Adipocyte (in vitro differentiated cells): ENCODE data around the gene SPATA7.

Experiments
- DNase-seq: peaks from one replicate; pipeline ENCODE4 v3.0.0-alpha.2; 2015; ENCODE audit warnings: low read depth
- H3K27me3 ChIP-seq: replicated peaks from 2 replicates; pipeline ENCODE4 v1.7.0; 2013; ENCODE audit warnings: mild to moderate bottlenecking, low read length, moderate library complexity; ENCODE audit not compliant: control insufficient read depth, insufficient read depth
- H3K36me3 ChIP-seq: 2 replicates; pipeline ENCODE4 v1.7.0; 2013; ENCODE audit warnings: low read length, mild to moderate bottlenecking, moderate library complexity; ENCODE audit not compliant: control insufficient read depth, insufficient read depth, severe bottlenecking
- H3K4me1 ChIP-seq: 2 replicates; pipeline ENCODE4 v1.7.0; 2013; ENCODE audit warnings: mild to moderate bottlenecking, low read length, moderate library complexity; ENCODE audit not compliant: control insufficient read depth, insufficient read depth
- H3K4me3 ChIP-seq: 2 replicates; pipeline ENCODE4 v1.7.0; 2013; ENCODE audit warnings: mild to moderate bottlenecking, low read length, moderate library complexity
- H3K9ac ChIP-seq: 2 replicates; pipeline ENCODE4 v1.7.0; 2013; ENCODE audit warnings: mild to moderate bottlenecking, low read length, moderate library complexity
- H3K9me3 ChIP-seq: 2 replicates; pipeline ENCODE4 v1.7.0; 2013; ENCODE audit warnings: mild to moderate bottlenecking, low read length, moderate library complexity; ENCODE audit not compliant: control insufficient read depth

SPATA7 gene

GRCh38 chr14:88385212-88386101 is at the start of gene SPATA7:
TSS of gene SPATA7 (plus strand) at chr14:88385657. CDS start at chr14:88385819, 162 bp downstream.
- peak; percentile 97 for DNase-seq
- Histone ChIP-seq H3K36me3 (no peaks in the 10 kb centered on the region), H3K9ac (peak within 1 kb of the TSS; percentile 86), H3K4me3 (peak within 1 kb of the TSS; percentile 92), H3K4me1 (peaks cover 25% of the 10 kb centered on the region), H3K9me3 (no peaks in the 10 kb centered on the region), H3K27me3 (peaks cover 2% of the 10 kb centered on the region)

GRCh38 chr14:88340357-88340756 is 45.1 kb upstream of the SPATA7 start:
- no peak overlapping the region for H3K9ac ChIP-seq
- no peaks in the 10 kb centered on the region for H3K27me3 ChIP-seq
- no peak for DNase-seq
- H3K4me3 ChIP-seq, result no peak overlapping the region
- H3K36me3 ChIP-seq, result no peaks in the 10 kb centered on the region
- no peaks in the 10 kb centered on the region for H3K9me3 ChIP-seq
- no peaks in the 10 kb centered on the region for H3K4me1 ChIP-seq

- no peak overlapping the region for H3K9ac ChIP-seq
- no peaks in the 10 kb centered on the region for H3K4me1 ChIP-seq
- H3K4me3 ChIP-seq, result no peak overlapping the region
- no peaks in the 10 kb centered on the region for H3K27me3 ChIP-seq
- H3K9me3 ChIP-seq, result no peaks in the 10 kb centered on the region
- no peaks in the 10 kb centered on the region for H3K36me3 ChIP-seq
- no peak for DNase-seq
Measured at GRCh38 chr14:88342980-88343379, 42.5 kb upstream of the SPATA7 start.

- H3K9ac ChIP-seq, result no peak overlapping the region
- no peaks in the 10 kb centered on the region for H3K36me3 ChIP-seq
- no peaks in the 10 kb centered on the region for H3K4me1 ChIP-seq
- H3K27me3 ChIP-seq, result no peaks in the 10 kb centered on the region
- no peak for DNase-seq
- H3K4me3 ChIP-seq, result no peak overlapping the region
- H3K9me3 ChIP-seq, result no peaks in the 10 kb centered on the region
Measured at GRCh38 chr14:88346048-88346639, 39.3 kb upstream of the SPATA7 start.

GRCh38 chr14:88348546-88348945 is 36.9 kb upstream of the SPATA7 start:
- no peaks in the 10 kb centered on the region for H3K27me3 ChIP-seq
- no peak overlapping the region for H3K9ac ChIP-seq
- H3K4me1 ChIP-seq, result no peaks in the 10 kb centered on the region
- no peak for DNase-seq
- no peaks in the 10 kb centered on the region for H3K9me3 ChIP-seq
- no peak overlapping the region for H3K4me3 ChIP-seq
- H3K36me3 ChIP-seq, result no peaks in the 10 kb centered on the region

GRCh38 chr14:88351966-88352691 is 33.3 kb upstream of the SPATA7 start:
- Histone ChIP-seq H3K9ac (no peak overlapping the region), H3K9me3 (no peaks in the 10 kb centered on the region), H3K27me3 (no peaks in the 10 kb centered on the region), H3K4me3 (no peak overlapping the region), H3K36me3 (no peaks in the 10 kb centered on the region), H3K4me1 (no peaks in the 10 kb centered on the region)
- no peak for DNase-seq

GRCh38 chr14:88352698-88353097 is 32.8 kb upstream of the SPATA7 start:
- DNase-seq, result no peak
- H3K36me3 ChIP-seq, result no peaks in the 10 kb centered on the region
- no peaks in the 10 kb centered on the region for H3K27me3 ChIP-seq

GRCh38 chr14:88354358-88354757 is 31.1 kb upstream of the SPATA7 start:
- Histone ChIP-seq H3K4me1 (no peaks in the 10 kb centered on the region), H3K36me3 (no peaks in the 10 kb centered on the region), H3K9ac (no peak overlapping the region), H3K4me3 (no peak overlapping the region), H3K9me3 (no peaks in the 10 kb centered on the region), H3K27me3 (no peaks in the 10 kb centered on the region)
- DNase-seq, result no peak

More at GRCh38 chr14:88352698-88353097, 32.8 kb upstream of the SPATA7 start:
- no peak overlapping the region for H3K4me3 ChIP-seq
- H3K4me1 ChIP-seq, result no peaks in the 10 kb centered on the region
- H3K9ac ChIP-seq, result no peak overlapping the region
- no peaks in the 10 kb centered on the region for H3K9me3 ChIP-seq

GRCh38 chr14:88359500-88359899 is 26.0 kb upstream of the SPATA7 start:
- Histone ChIP-seq H3K9me3 (no peaks in the 10 kb centered on the region), H3K9ac (no peak overlapping the region), H3K4me3 (no peak overlapping the region), H3K27me3 (peaks cover 11% of the 10 kb centered on the region), H3K36me3 (no peaks in the 10 kb centered on the region), H3K4me1 (no peaks in the 10 kb centered on the region)
- DNase-seq, result no peak

GRCh38 chr14:88363644-88364043 is 21.8 kb upstream of the SPATA7 start:
- Histone ChIP-seq H3K4me3 (no peak overlapping the region), H3K36me3 (no peaks in the 10 kb centered on the region), H3K27me3 (peaks cover 11% of the 10 kb centered on the region), H3K9me3 (no peaks in the 10 kb centered on the region), H3K4me1 (no peaks in the 10 kb centered on the region), H3K9ac (no peak overlapping the region)
- no peak for DNase-seq

GRCh38 chr14:88364710-88365413 is 20.6 kb upstream of the SPATA7 start:
- Histone ChIP-seq H3K36me3 (no peaks in the 10 kb centered on the region), H3K27me3 (peaks cover 11% of the 10 kb centered on the region), H3K9me3 (no peaks in the 10 kb centered on the region), H3K9ac (no peak overlapping the region), H3K4me3 (no peak overlapping the region), H3K4me1 (no peaks in the 10 kb centered on the region)
- no peak for DNase-seq
